Endothelial cell of umbilical vein (primary cell): ENCODE data around the gene MBD3.

Experiments used
- EZH2 ChIP-seq: IDR thresholded peaks from 2 replicates; pipeline ENCODE4 v1.6.1; 2012; ENCODE audit warnings: borderline replicate concordance, low read depth, mild to moderate bottlenecking, moderate library complexity, low read length, inconsistent platforms; ENCODE audit not compliant: severe bottlenecking
- GATA2 ChIP-seq: IDR thresholded peaks from 2 replicates; pipeline ENCODE4 v1.7.0; 2011; ENCODE audit warnings: low read depth, mild to moderate bottlenecking, moderate library complexity, mixed read lengths, low read length; ENCODE audit not compliant: insufficient read length, insufficient read depth
- POLR2A ChIP-seq: IDR thresholded peaks from 2 replicates; pipeline ENCODE4 v1.6.1; 2012; ENCODE audit warnings: low read depth, mild to moderate bottlenecking, control low read depth, low read length
- POLR2AphosphoS5 ChIP-seq: IDR thresholded peaks from 2 replicates; pipeline ENCODE4 v1.6.1; 2012; ENCODE audit warnings: low read depth, mild to moderate bottlenecking, control low read depth, low read length, moderate library complexity; ENCODE audit not compliant: insufficient read depth
- TF ChIP-seq, protein P1 (sequence below), 2 donors: IDR thresholded peaks; 1 replicate in 1 of 2; 2 replicates in 1 of 2; pipeline ENCODE4 v1.5.1; 2011; ENCODE audit warnings: low read length in 2 of 2, mild to moderate bottlenecking in 2 of 2, moderate library complexity in 2 of 2, control low read depth in 1 of 2, inconsistent platforms in 1 of 2, low read depth in 1 of 2; ENCODE audit not compliant: insufficient read depth in 1 of 2; ENCODE audit errors: extremely low read depth in 1 of 2
- TF ChIP-seq, protein P2 (sequence below): IDR thresholded peaks from 2 replicates; pipeline ENCODE4 v1.6.1; 2011; ENCODE audit not compliant: insufficient read depth, insufficient read length

DNA sequence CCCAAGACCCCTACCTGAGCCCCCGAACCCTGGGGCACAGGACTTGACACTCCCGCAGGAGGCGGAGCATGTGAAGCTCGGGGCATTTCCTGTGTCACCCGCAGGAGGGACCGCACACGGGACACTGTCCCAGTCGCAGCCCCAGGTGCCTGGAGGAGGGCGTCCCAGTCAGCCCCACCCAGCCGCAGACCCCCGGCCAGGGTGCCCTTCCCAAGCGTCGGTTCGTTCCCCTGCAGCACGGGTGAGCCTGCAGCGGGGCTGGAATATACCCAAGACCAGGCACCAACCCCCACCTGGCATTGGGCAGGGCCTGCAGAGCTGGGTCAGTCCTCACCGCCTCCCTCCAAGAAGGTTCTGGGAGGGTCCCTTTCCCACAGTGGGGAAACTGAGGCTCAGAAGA lies 38.1 kb upstream of the MBD3 start:
- TF ChIP-seq POLR2AphosphoS5, result no peak
- no peak for TF ChIP-seq POLR2A
- TF ChIP-seq, protein P1, sequence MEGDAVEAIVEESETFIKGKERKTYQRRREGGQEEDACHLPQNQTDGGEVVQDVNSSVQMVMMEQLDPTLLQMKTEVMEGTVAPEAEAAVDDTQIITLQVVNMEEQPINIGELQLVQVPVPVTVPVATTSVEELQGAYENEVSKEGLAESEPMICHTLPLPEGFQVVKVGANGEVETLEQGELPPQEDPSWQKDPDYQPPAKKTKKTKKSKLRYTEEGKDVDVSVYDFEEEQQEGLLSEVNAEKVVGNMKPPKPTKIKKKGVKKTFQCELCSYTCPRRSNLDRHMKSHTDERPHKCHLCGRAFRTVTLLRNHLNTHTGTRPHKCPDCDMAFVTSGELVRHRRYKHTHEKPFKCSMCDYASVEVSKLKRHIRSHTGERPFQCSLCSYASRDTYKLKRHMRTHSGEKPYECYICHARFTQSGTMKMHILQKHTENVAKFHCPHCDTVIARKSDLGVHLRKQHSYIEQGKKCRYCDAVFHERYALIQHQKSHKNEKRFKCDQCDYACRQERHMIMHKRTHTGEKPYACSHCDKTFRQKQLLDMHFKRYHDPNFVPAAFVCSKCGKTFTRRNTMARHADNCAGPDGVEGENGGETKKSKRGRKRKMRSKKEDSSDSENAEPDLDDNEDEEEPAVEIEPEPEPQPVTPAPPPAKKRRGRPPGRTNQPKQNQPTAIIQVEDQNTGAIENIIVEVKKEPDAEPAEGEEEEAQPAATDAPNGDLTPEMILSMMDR (IDR thresholded peaks at IDR 0.05; ENCODE audit: extremely low read depth in 1 of 2, insufficient read depth in 1 of 2, low read depth in 1 of 2, low read length in 2 of 2), result no peak
- no peak for TF ChIP-seq EZH2
- TF ChIP-seq, protein P2, sequence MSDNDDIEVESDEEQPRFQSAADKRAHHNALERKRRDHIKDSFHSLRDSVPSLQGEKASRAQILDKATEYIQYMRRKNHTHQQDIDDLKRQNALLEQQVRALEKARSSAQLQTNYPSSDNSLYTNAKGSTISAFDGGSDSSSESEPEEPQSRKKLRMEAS, result no peak
- TF ChIP-seq GATA2, result no peak
